Fibroblast of lung (primary cell): ENCODE measurements around the gene C5orf46.

Experiments used
- CTCF ChIP-seq, 2 donors: IDR thresholded peaks in 1 of 2; conservative IDR thresholded peaks in 1 of 2; 1 replicate in 1 of 2; 2 replicates in 1 of 2; pipeline ENCODE4 v1.5.1; 2011 to 2012; ENCODE audit warnings: low read length in 2 of 2, control low read depth in 1 of 2, inconsistent platforms in 1 of 2, low read depth in 1 of 2, mild to moderate bottlenecking in 1 of 2
- EZH2 ChIP-seq: IDR thresholded peaks from 2 replicates; pipeline ENCODE4 v1.5.1; 2012; ENCODE audit warnings: low read length, control low read depth, mild to moderate bottlenecking; ENCODE audit errors: missing control alignments

- TF ChIP-seq CTCF (conservative IDR thresholded peaks at IDR 0.05 in 1 of 2, IDR thresholded peaks at IDR 0.05 in 1 of 2; ENCODE audit: low read depth in 1 of 2, low read length in 2 of 2) (no peak), EZH2 (no peak)
These were observed 2.2 kb downstream of the C5orf46 start for GRCh38 chr5:147904110-147904509.
